ENCODE results near the gene MCC.

Gene MCC

DNA sequence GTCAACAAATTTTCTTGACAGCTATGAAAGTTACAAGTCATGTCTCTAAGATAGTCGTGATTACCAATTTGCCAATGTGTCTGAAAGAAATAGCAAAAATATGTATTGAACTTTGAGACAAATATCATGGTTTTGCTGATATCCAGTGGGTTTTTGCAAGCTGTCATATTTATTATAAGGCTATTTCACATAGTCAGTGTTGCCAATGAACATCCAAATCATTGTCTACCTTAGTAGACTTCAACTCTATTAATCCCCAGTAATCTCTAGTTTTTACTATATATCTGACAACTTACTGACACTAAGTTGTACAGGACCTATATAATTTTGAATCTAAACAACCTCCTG, 256.6 kb downstream of the MCC start:
- TF ChIP-seq, protein P1, sequence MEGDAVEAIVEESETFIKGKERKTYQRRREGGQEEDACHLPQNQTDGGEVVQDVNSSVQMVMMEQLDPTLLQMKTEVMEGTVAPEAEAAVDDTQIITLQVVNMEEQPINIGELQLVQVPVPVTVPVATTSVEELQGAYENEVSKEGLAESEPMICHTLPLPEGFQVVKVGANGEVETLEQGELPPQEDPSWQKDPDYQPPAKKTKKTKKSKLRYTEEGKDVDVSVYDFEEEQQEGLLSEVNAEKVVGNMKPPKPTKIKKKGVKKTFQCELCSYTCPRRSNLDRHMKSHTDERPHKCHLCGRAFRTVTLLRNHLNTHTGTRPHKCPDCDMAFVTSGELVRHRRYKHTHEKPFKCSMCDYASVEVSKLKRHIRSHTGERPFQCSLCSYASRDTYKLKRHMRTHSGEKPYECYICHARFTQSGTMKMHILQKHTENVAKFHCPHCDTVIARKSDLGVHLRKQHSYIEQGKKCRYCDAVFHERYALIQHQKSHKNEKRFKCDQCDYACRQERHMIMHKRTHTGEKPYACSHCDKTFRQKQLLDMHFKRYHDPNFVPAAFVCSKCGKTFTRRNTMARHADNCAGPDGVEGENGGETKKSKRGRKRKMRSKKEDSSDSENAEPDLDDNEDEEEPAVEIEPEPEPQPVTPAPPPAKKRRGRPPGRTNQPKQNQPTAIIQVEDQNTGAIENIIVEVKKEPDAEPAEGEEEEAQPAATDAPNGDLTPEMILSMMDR (IDR thresholded peaks at IDR 0.05), result no peak

DNA sequence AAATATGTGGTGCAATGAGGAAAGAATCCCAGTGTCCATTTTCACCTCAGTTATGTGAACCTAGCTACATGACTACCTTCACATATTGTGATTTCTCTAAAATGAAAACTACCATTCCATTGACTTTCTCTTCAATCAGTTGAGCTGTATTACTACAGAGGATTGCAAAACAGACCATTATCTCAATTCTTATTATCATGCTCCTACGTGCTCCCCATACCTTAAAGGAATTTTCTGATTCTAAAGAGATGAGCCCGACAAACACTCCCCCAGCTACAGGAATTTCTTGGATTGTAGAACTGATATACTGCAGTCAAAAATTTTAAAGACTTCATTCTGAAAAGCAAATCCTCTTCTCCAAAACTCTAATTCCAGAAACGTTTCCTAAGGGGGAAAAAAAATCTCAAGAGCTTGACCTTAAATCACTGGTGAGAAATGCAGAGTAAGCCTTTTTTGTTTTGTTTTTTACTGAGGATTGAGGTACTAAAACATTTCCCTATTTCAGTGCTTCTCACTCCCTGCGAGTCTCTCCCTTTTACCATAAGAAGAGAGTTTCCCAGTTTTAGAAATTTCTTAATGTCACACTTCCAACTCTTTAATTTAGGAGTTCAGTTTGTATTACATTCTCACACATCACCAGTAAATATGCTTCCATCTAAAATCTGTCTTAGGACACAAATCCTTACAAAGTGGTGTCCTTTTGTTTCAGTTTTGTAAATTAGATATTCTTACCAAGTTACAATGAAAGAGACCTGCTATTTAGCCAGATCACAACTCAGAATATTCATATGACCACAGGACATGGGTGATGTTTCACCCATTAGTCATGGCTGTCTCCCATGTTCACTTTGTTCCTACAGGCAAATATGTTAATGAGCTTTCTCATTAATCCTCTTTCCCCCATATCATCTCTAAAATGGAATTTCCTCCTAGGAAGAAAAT, 257.3 kb downstream of the MCC start:
- TF ChIP-seq, protein P1 (IDR thresholded peaks at IDR 0.05), result no peak

DNA sequence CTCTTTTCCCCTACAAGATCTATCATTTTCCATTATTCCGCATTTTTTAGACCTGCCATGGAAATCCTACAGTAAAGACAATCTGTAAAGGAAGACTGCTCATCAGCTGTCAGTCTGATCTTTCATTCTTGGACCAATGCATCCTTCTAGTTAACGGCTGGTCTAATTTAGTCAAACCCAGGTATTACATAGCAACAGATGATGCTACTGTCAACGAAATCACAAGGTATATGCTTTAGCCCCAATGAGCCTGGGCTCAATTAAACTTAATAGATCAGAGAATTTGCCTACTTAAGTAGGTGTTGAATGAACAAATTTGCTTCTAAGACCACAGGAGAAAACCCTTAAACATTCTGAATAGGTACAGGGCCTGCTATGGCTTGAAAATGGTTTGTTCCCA, 260.5 kb downstream of the MCC start:
- TF ChIP-seq, protein P1 (IDR thresholded peaks at IDR 0.05), result no peak

DNA sequence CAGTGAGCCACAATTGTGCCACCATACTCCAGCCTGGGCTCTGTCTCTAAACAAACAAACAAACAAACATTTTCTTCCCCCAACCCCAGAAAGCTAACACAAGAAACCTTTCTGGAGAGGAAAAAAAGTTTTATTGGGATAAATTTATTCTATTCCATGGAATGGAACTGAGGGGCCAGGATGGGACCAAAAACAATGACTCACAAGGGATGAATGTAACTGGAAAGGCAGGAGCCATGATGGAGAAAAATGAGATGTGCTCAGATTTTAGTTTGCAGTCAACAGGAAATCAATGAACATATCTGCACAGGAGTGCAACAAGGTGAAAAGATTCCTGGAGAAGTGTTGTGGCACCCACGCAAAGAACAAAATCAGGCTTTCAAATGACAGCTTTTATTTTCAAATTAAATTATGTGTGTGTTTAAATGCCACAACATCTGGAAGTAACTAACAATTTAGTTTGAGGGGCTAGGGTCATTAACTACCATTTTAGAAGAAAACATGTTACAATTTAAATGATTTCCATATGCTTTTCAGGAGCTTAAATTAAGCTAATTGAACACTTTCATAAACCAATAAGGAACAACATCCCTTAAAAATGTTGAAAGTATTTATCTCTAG, 262.0 kb downstream of the MCC start:
- TF ChIP-seq, protein P1 (IDR thresholded peaks at IDR 0.05), result no peak

DNA sequence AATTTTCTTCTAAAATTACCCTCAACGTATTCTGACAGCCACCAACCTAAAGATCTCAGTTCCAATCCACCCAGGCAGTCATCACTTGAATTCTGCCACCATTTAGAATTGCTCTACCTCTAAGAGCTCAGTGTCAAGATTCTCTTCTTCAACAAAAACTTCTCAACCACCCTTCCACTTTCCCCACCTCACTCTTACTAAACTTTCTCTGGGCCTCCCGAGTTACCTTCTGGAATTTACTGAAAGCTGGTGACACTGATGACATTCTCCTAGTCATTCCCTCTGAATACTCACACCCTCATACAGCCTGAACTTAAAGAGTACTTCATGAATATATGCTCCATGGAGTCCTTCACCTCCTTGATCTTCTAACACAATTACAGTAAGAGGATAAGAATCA, 263.0 kb downstream of the MCC start:
- TF ChIP-seq, protein P1 (IDR thresholded peaks at IDR 0.05), result no peak

DNA sequence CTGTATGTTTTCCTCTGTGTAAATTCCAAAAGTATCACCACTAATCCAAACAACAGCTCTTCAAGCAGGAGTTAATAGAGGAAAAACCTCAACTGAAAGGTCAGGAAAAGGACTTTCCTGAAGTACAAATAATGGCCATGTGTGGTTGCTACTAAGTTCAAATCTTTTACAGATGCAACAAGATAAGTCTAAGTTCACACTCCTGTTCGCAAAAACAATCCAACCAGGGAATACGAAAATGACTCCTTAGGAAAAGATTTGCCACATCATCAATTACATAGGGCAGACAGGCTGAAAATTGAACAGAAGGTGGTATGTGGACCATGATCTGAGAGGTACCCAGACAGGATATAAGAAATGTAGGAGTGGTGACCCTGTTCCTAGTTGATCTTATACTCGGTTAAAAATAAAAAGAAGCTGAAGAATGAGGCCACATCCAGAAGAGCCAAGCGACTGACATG, 263.6 kb downstream of the MCC start:
- TF ChIP-seq, protein P1 (IDR thresholded peaks at IDR 0.05), result no peak

DNA sequence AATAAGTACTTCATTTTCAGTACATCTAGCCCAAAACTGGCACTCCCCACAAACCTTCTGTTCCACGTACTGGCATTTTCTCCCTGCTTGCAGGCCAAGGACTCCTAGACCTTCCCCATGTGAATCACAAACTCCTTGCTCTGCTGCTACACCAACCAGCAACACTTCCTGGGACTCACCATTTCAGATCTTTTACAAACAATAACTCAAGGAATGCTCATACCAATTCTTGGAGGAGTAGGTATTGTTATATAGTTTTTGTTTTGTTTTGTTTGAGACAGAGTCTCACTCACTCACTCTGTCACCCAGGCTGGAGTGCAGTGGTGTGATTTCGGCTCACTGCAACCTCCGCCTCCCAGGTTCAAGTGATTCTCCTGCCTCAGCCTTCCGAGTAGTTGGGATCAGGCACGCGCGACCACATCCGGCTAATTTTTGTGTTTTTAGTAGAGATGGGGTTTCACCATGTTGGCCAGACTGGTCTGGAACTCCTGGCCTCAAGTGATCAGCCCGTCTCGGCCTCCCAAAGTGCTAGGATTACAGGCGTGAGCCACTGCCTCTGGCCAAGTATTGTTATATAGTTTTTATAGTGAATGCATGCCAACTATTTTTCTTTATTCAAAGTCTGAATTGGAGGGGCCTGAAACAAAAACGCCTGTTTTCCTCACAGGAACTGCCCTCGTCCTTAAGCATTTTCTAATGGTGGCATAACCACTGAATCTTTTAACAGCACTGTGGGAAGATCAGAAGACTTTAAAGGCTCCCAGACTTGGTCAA, 264.2 kb downstream of the MCC start:
- TF ChIP-seq, protein P1 (IDR thresholded peaks at IDR 0.05), result no peak
